CD14-positive monocyte (primary cell): ENCODE results near the gene FAU. TPM values are rescaled to one million over a fixed set of nuclear protein-coding genes. Genes with fewer than 3 reads are reported as not detected.

Experiments
- DNase-seq, 3 donors: peaks; one replicate each; pipeline ENCODE4 v3.0.0-alpha.2; 2011 to 2022
- H2AFZ ChIP-seq: 2 replicates; pipeline ENCODE4 v1.6.0; 2012; ENCODE audit warnings: mild to moderate bottlenecking, low read depth, low read length, inconsistent platforms; ENCODE audit not compliant: insufficient read depth, poor library complexity, severe bottlenecking
- H3K27ac ChIP-seq, 2 donors: 1 replicate in 1 of 2; 2 replicates in 1 of 2; pipeline ENCODE4 v1.5.1; 2012 to 2013; ENCODE audit warnings: low read length in 2 of 2, control low read depth in 1 of 2, inconsistent platforms in 1 of 2, low read depth in 1 of 2, mild to moderate bottlenecking in 1 of 2
- H3K27me3 ChIP-seq, 2 donors: one replicate each; pipeline versions ENCODE4 v1.6.0 to v1.6.1; 2011 to 2013; ENCODE audit warnings: low read length in 2 of 2; ENCODE audit not compliant: control insufficient read depth in 2 of 2, insufficient read depth in 2 of 2
- H3K36me3 ChIP-seq, 2 donors: replicated peaks in 1 of 2; 1 replicate in 1 of 2; 2 replicates in 1 of 2; pipeline versions ENCODE4 v1.5.1 to v1.6.1; 2012 to 2013; ENCODE audit warnings: low read length in 2 of 2, control low read depth in 1 of 2, inconsistent platforms in 1 of 2, mild to moderate bottlenecking in 1 of 2; ENCODE audit not compliant: insufficient read depth in 2 of 2, control insufficient read depth in 1 of 2
- H3K4me1 ChIP-seq, 2 donors: 1 replicate in 1 of 2; 2 replicates in 1 of 2; pipeline versions ENCODE4 v1.5.1 to v1.6.1; 2012 to 2013; ENCODE audit warnings: low read length in 2 of 2, control low read depth in 1 of 2, inconsistent platforms in 1 of 2, mild to moderate bottlenecking in 1 of 2, moderate library complexity in 1 of 2; ENCODE audit not compliant: insufficient read depth in 2 of 2, control insufficient read depth in 1 of 2
- H3K4me2 ChIP-seq: replicated peaks from 2 replicates; pipeline ENCODE3; 2012; ENCODE audit warnings: low read length, moderate library complexity, mild to moderate bottlenecking; ENCODE audit not compliant: poor library complexity, severe bottlenecking; ENCODE audit errors: extremely low read depth
- H3K4me3 ChIP-seq, 3 experiments: fragments of 200-600 bp in 1 of 3; sonication (generic) in 1 of 3; replicated peaks in 1 of 3; 1 replicate in 2 of 3; 2 replicates in 1 of 3; pipeline ENCODE4 v1.5.1; 2011 to 2013; ENCODE audit warnings: low read length in 3 of 3, mild to moderate bottlenecking in 3 of 3, control low read depth in 2 of 3, low read depth in 2 of 3, inconsistent platforms in 1 of 3, moderate library complexity in 1 of 3
- H3K79me2 ChIP-seq: 2 replicates; pipeline ENCODE4 v1.6.0; 2012; ENCODE audit warnings: mild to moderate bottlenecking, control low read depth, inconsistent platforms, low read length, moderate library complexity; ENCODE audit not compliant: insufficient read depth
- H3K9ac ChIP-seq: 2 replicates; pipeline ENCODE4 v1.6.0; 2017; ENCODE audit warnings: low read length, mild to moderate bottlenecking; ENCODE audit not compliant: insufficient read depth, poor library complexity, severe bottlenecking
- H3K9me3 ChIP-seq, 2 donors: replicated peaks in 1 of 2; 1 replicate in 1 of 2; 2 replicates in 1 of 2; pipeline versions ENCODE4 v1.5.1 to v1.6.1; 2012 to 2013; ENCODE audit warnings: low read length in 2 of 2, control low read depth in 1 of 2; ENCODE audit not compliant: control insufficient read depth in 1 of 2, insufficient read depth in 1 of 2
- H4K20me1 ChIP-seq: 2 replicates; pipeline ENCODE4 v1.6.0; 2012; ENCODE audit warnings: mild to moderate bottlenecking, low read length, control low read depth, moderate library complexity; ENCODE audit not compliant: insufficient read depth
- H3K27ac Mint-ChIP-seq, 7 donors: one replicate each; pipeline ENCODE4 v1.8.0; 2020; ENCODE audit warnings: mild to moderate bottlenecking in 7 of 7, mixed read lengths in 7 of 7, moderate library complexity in 6 of 7, inconsistent platforms in 2 of 7
- H3K27me3 Mint-ChIP-seq, 3 donors: one replicate each; pipeline ENCODE4 v1.8.0; 2021 to 2022; ENCODE audit warnings: low read depth in 3 of 3, mild to moderate bottlenecking in 3 of 3, mixed read lengths in 3 of 3, moderate library complexity in 3 of 3, inconsistent platforms in 1 of 3
- H3K36me3 Mint-ChIP-seq, 2 donors: one replicate each; pipeline ENCODE4 v1.8.0; 2020; ENCODE audit warnings: mixed read lengths in 2 of 2, inconsistent platforms in 1 of 2, mild to moderate bottlenecking in 1 of 2
- H3K4me1 Mint-ChIP-seq: one replicate; pipeline ENCODE4 v1.8.0; 2020; ENCODE audit warnings: mild to moderate bottlenecking, mixed read lengths
- H3K4me3 Mint-ChIP-seq, 2 donors: one replicate each; pipeline ENCODE4 v1.8.0; 2020; ENCODE audit warnings: mild to moderate bottlenecking in 2 of 2, mixed read lengths in 2 of 2, moderate library complexity in 1 of 2
- H3K9me3 Mint-ChIP-seq, 7 donors: one replicate each; pipeline ENCODE4 v1.8.0; 2020 to 2022; ENCODE audit warnings: mixed read lengths in 7 of 7, mild to moderate bottlenecking in 6 of 7, moderate library complexity in 6 of 7, inconsistent platforms in 2 of 7
- CTCF ChIP-seq: fragments of 200-600 bp; IDR thresholded peaks from one replicate; pipeline ENCODE4 v1.8.0; 2022; ENCODE audit warnings: antibody characterized with exemption, mild to moderate bottlenecking
- WGBS: methylation state at CpG from one replicate; pipeline ENCODE4 v1.1.5; 2013; ENCODE audit warnings: missing lambda C conversion rate; ENCODE audit not compliant: insufficient coverage; 5-methylcytosine and 5-hydroxymethylcytosine counted together
- intact Hi-C, 2 donors: fragments of 100-400 bp; cut with micrococcal nuclease; formaldehyde crosslinking; loops; one replicate each; pipeline versions ENCODE4 v1.15.0 to v1.15.1; 2023
- polyA plus RNA-seq, 3 donors: library from polyadenylated mRNA; depleted of rRNA in 1 of 3; unstranded in 2 of 3; stranded (reverse) in 1 of 3; fragments of 300-500 nt in 2 of 3; fragments of >200 nt in 1 of 3; fragmentation: Illumina TruSeq in 2 of 3; gene quantifications; 1 replicate in 2 of 3; 2 replicates in 1 of 3; pipeline ENCODE4 v1.2.3, GENCODE V29; 2012 to 2021

FAU gene
- polyA plus RNA-seq, 3 donors = 668 to 818 (median 799) TPM

GRCh38 chr11:65087216-65087615 lies 34.7 kb downstream of the FAU start:
- H3K27me3 ChIP-seq = no peaks in the 10 kb centered on the region
- intact Hi-C loops = loop anchor here in 1 of 2 donors (5.0 kb wide), 1 partner anchor 55 kb away; no protein-coding TSS in a partner anchor

GRCh38 chr11:65086809-65087208 lies 35.1 kb downstream of the FAU start:
- 96% methylated on average over 5 of the region's 9 CpGs for WGBS
- H3K9ac ChIP-seq = no peak overlapping the region
- peaks cover 33 to 48% of the 10 kb centered on the region in 2 donors for H3K36me3 ChIP-seq
- peaks cover 38% of the 10 kb centered on the region for H3K79me2 ChIP-seq
- no peak overlapping the region for H2AFZ ChIP-seq
- no peak overlapping the region for H3K4me3 ChIP-seq
- no peak overlapping the region for H3K27ac Mint-ChIP-seq
- no peak overlapping the region for H3K4me3 Mint-ChIP-seq
- H3K27ac ChIP-seq = no peak overlapping the region
- H3K4me2 ChIP-seq = no peak overlapping the region
- intact Hi-C loops = loop anchor here in 1 of 2 donors (5.0 kb wide), 1 partner anchor 55 kb away; no protein-coding TSS in a partner anchor
- no peak for DNase-seq
- H3K4me1 ChIP-seq = peaks cover 19 to 28% of the 10 kb centered on the region in 2 donors
- peaks cover 0 to 2% (median 0%) of the 10 kb centered on the region in 7 donors for H3K9me3 Mint-ChIP-seq
- no peaks in the 10 kb centered on the region for H3K9me3 ChIP-seq
- TF ChIP-seq CTCF = no peak
- no peaks in the 10 kb centered on the region for H4K20me1 ChIP-seq
- no peaks in the 10 kb centered on the region for H3K27me3 ChIP-seq
- H3K36me3 Mint-ChIP-seq = peaks cover 43 to 54% of the 10 kb centered on the region in 2 donors
- peaks cover 29% of the 10 kb centered on the region for H3K4me1 Mint-ChIP-seq
- H3K27me3 Mint-ChIP-seq = no peaks in the 10 kb centered on the region

More at GRCh38 chr11:65087216-65087615, 34.7 kb downstream of the FAU start:
- Mint-ChIP-seq H3K9me3 (peaks cover 0 to 2% (median 0%) of the 10 kb centered on the region in 7 donors), H3K27me3 (no peaks in the 10 kb centered on the region), H3K4me1 (peaks cover 27% of the 10 kb centered on the region), H3K36me3 (peaks cover 43 to 54% of the 10 kb centered on the region in 2 donors), H3K27ac (peak overlapping the region in 2 of 7 donors; percentile 41 to 81), H3K4me3 (no peak overlapping the region)
- Histone ChIP-seq H3K9me3 (no peaks in the 10 kb centered on the region), H2AFZ (no peak overlapping the region), H3K36me3 (peaks cover 33 to 48% of the 10 kb centered on the region in 2 donors), H3K79me2 (peaks cover 34% of the 10 kb centered on the region), H3K4me1 (peaks cover 19 to 27% of the 10 kb centered on the region in 2 donors), H4K20me1 (no peaks in the 10 kb centered on the region), H3K4me3 (no peak overlapping the region), H3K9ac (no peak overlapping the region), H3K27ac (no peak overlapping the region), H3K4me2 (no peak overlapping the region)
- DNase-seq = no peak
- WGBS = 98% methylated on average over 11 of the region's 11 CpGs
- TF ChIP-seq CTCF = no peak
